Vagina (tissue), 2 donors: ENCODE data around the gene SDCBP2. TPM values are rescaled to one million over a fixed set of nuclear protein-coding genes. Genes with fewer than 3 reads are reported as not detected.

Source experiments
- DNase-seq, 2 donors: peaks; one replicate each; pipeline ENCODE4 v3.0.0-alpha.2; 2017; ENCODE audit errors: extremely low spot score in 2 of 2
- H3K27ac ChIP-seq: fragments of 200-600 bp; sonication (generic); one replicate; pipeline ENCODE4 v1.5.1; 2019
- H3K27me3 ChIP-seq: fragments of 200-600 bp; sonication (generic); one replicate; pipeline ENCODE4 v1.5.1; 2019
- H3K36me3 ChIP-seq, 2 donors: fragments of 200-600 bp; sonication (generic); one replicate each; pipeline ENCODE4 v1.5.1; 2017 to 2019
- H3K4me1 ChIP-seq: fragments of 200-600 bp; sonication (generic); one replicate; pipeline ENCODE4 v1.5.1; 2019
- H3K4me3 ChIP-seq, 2 donors: fragments of 200-600 bp; sonication (generic); 1 replicate in 1 of 2; 2 replicates in 1 of 2; pipeline ENCODE4 v1.5.1; 2016 to 2019
- H3K9me3 ChIP-seq: fragments of 200-600 bp; sonication (generic); one replicate; pipeline ENCODE4 v1.5.1; 2019
- POLR2A ChIP-seq, 2 donors: fragments of 450-650 bp; IDR thresholded peaks; one replicate each; pipeline ENCODE4 v1.6.1; 2017; ENCODE audit warnings: antibody characterized with exemption in 2 of 2, mild to moderate bottlenecking in 2 of 2, moderate library complexity in 2 of 2
- POLR2AphosphoS5 ChIP-seq, 2 donors: sonication (generic); formaldehyde crosslinking; IDR thresholded peaks; one replicate each; pipeline ENCODE4 v1.9.0; 2017; ENCODE audit warnings: antibody characterized with exemption in 2 of 2, mild to moderate bottlenecking in 2 of 2, low read depth in 1 of 2; ENCODE audit not compliant: insufficient read depth in 1 of 2
- intact Hi-C: fragments of 100-400 bp; cut with DNase I; formaldehyde crosslinking; loops from one replicate; pipeline ENCODE4 v1.15.1; 2023
- total RNA-seq: library from RNA; depleted of rRNA; stranded (reverse); fragments of >200 nt; gene quantifications from one replicate; pipeline ENCODE4 v1.2.3, GENCODE V29; 2016
- TF ChIP-seq, protein P1 (sequence below), 3 experiments: fragments of 450-650 bp in 2 of 3; fragments of 200-600 bp in 1 of 3; sonication (generic) in 1 of 3; IDR thresholded peaks; one replicate each; pipeline ENCODE4 v1.5.1; 2017 to 2019; ENCODE audit warnings: antibody characterized with exemption in 3 of 3, mild to moderate bottlenecking in 2 of 3, moderate library complexity in 2 of 3

The SDCBP2 gene
- total RNA-seq, 1 donor from 2014 or later, result 43.5 TPM

- Histone ChIP-seq H3K27me3 (no peaks in the 10 kb centered on the region), H3K4me1 (no peaks in the 10 kb centered on the region), H3K4me3 (no peak overlapping the region), H3K9me3 (no peaks in the 10 kb centered on the region), H3K27ac (no peak overlapping the region), H3K36me3 (peaks cover 0 to 2% of the 10 kb centered on the region in 2 donors)
- TF ChIP-seq POLR2A (IDR thresholded peaks at IDR 0.05), result no peak
- TF ChIP-seq, protein P1, sequence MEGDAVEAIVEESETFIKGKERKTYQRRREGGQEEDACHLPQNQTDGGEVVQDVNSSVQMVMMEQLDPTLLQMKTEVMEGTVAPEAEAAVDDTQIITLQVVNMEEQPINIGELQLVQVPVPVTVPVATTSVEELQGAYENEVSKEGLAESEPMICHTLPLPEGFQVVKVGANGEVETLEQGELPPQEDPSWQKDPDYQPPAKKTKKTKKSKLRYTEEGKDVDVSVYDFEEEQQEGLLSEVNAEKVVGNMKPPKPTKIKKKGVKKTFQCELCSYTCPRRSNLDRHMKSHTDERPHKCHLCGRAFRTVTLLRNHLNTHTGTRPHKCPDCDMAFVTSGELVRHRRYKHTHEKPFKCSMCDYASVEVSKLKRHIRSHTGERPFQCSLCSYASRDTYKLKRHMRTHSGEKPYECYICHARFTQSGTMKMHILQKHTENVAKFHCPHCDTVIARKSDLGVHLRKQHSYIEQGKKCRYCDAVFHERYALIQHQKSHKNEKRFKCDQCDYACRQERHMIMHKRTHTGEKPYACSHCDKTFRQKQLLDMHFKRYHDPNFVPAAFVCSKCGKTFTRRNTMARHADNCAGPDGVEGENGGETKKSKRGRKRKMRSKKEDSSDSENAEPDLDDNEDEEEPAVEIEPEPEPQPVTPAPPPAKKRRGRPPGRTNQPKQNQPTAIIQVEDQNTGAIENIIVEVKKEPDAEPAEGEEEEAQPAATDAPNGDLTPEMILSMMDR (IDR thresholded peaks at IDR 0.05), result no peak
- TF ChIP-seq POLR2AphosphoS5 (IDR thresholded peaks at IDR 0.05; ENCODE audit: insufficient read depth in 1 of 2, low read depth in 1 of 2), result no peak
- peak in 1 of 2 donors; percentile 65 for DNase-seq
- intact Hi-C loops, result no loop called here
These were observed 31.3 kb upstream of the SDCBP2 start for GRCh38 chr20:1360094-1360846.

GRCh38 chr20:1357921-1358671, 29.2 kb upstream of the SDCBP2 start:
- H3K4me1 ChIP-seq, result no peaks in the 10 kb centered on the region
- H3K4me3 ChIP-seq, result no peak overlapping the region
- intact Hi-C loops, result no loop called here
- H3K36me3 ChIP-seq, result peaks cover 0 to 8% of the 10 kb centered on the region in 2 donors
- H3K27me3 ChIP-seq, result no peaks in the 10 kb centered on the region
- TF ChIP-seq POLR2A (IDR thresholded peaks at IDR 0.05) (no peak), POLR2AphosphoS5 (IDR thresholded peaks at IDR 0.05; ENCODE audit: insufficient read depth in 1 of 2, low read depth in 1 of 2) (no peak)
- TF ChIP-seq, protein P1 (IDR thresholded peaks at IDR 0.05), result no peak
- no peaks in the 10 kb centered on the region for H3K9me3 ChIP-seq
- DNase-seq, result peak in 1 of 2 donors; percentile 58
- H3K27ac ChIP-seq, result no peak overlapping the region

- H3K27me3 ChIP-seq, result no peaks in the 10 kb centered on the region
- H3K36me3 ChIP-seq, result peaks cover 0 to 8% of the 10 kb centered on the region in 2 donors
- TF ChIP-seq POLR2AphosphoS5 (IDR thresholded peaks at IDR 0.05; ENCODE audit: insufficient read depth in 1 of 2, low read depth in 1 of 2) (no peak), POLR2A (IDR thresholded peaks at IDR 0.05) (no peak)
- TF ChIP-seq, protein P1 (IDR thresholded peaks at IDR 0.05), result no peak
- H3K9me3 ChIP-seq, result no peaks in the 10 kb centered on the region
- no peaks in the 10 kb centered on the region for H3K4me1 ChIP-seq
- intact Hi-C loops, result no loop called here
- H3K27ac ChIP-seq, result no peak overlapping the region
- DNase-seq, result no peak
- no peak overlapping the region for H3K4me3 ChIP-seq
These were observed 25.0 kb upstream of the SDCBP2 start for GRCh38 chr20:1353956-1354355.

DNA sequence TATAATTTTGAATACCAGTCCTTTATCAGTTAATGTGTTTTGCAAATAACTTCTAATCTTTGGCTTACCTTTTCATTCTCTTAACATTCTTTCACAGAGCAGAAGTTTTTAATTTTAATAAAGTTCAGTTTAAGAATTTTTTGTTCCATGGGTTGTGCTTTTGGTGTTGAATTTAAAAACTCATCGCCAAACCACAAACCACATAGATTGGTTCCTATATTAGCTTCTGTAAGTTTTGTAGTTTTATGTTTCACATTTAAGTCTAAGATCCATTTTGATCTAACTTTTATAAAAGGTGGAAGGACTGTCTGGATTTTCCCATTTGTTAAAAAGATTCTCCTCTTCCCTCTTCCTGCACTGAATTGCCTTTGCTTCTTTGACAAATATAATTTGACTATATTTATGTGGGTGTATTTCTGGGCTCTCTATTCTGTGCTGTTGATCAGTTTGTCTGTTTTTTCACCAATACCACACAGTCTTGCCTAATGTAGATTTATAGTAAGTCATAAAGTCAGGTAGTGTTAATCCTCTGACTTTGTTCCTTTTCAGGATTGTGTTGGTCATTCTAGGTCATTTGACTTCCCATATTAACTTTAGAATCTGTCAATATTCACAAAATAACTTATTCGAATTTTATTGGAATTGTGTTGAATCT, 17.5 kb upstream of the SDCBP2 start:
- Histone ChIP-seq H3K4me3 (no peak overlapping the region), H3K4me1 (no peaks in the 10 kb centered on the region), H3K36me3 (no peaks in the 10 kb centered on the region), H3K9me3 (no peaks in the 10 kb centered on the region), H3K27me3 (no peaks in the 10 kb centered on the region), H3K27ac (no peak overlapping the region)
- DNase-seq, result no peak
- intact Hi-C loops, result no loop called here
- TF ChIP-seq POLR2A (IDR thresholded peaks at IDR 0.05) (no peak), POLR2AphosphoS5 (IDR thresholded peaks at IDR 0.05; ENCODE audit: insufficient read depth in 1 of 2, low read depth in 1 of 2) (no peak)
- TF ChIP-seq, protein P1 (IDR thresholded peaks at IDR 0.05), result no peak
